H9 (cell line): Measurements from ENCODE around the gene ZSWIM4. TPM values are rescaled to one million over a fixed set of nuclear protein-coding genes. Genes with fewer than 3 reads are reported as not detected.

Experiments
- DNase-seq: peaks from one replicate; pipeline ENCODE4 v3.0.0-alpha.2; 2017
- H2AFZ ChIP-seq: one replicate; pipeline ENCODE4 v1.6.1; 2013; ENCODE audit warnings: mild to moderate bottlenecking, low read length, control low read depth, moderate library complexity
- H2AK5ac ChIP-seq: 2 replicates; pipeline ENCODE4 v1.6.1; 2013; ENCODE audit warnings: low read length, control low read depth, mixed read lengths; ENCODE audit not compliant: insufficient read length
- H2BK120ac ChIP-seq: one replicate; pipeline ENCODE4 v1.6.1; 2013; ENCODE audit warnings: low read depth, mild to moderate bottlenecking, low read length, control low read depth, inconsistent platforms; ENCODE audit not compliant: poor library complexity, severe bottlenecking
- H2BK12ac ChIP-seq: 2 replicates; pipeline ENCODE4 v1.6.1; 2013; ENCODE audit warnings: low read length, control low read depth, mixed read lengths, low read depth; ENCODE audit not compliant: insufficient read length
- H2BK15ac ChIP-seq: 2 replicates; pipeline ENCODE4 v1.6.1; 2013; ENCODE audit warnings: low read depth, low read length, control low read depth
- H2BK20ac ChIP-seq: one replicate; pipeline ENCODE4 v1.6.1; 2013; ENCODE audit warnings: low read depth, mild to moderate bottlenecking, low read length, control low read depth, inconsistent platforms; ENCODE audit not compliant: poor library complexity, severe bottlenecking
- H2BK5ac ChIP-seq: 2 replicates; pipeline ENCODE4 v1.6.1; 2013; ENCODE audit warnings: low read length, control low read depth, mixed read lengths; ENCODE audit not compliant: insufficient read length
- H3K14ac ChIP-seq: 2 replicates; pipeline ENCODE4 v1.6.1; 2013; ENCODE audit warnings: low read length, control low read depth; ENCODE audit not compliant: insufficient read depth
- H3K18ac ChIP-seq: 2 replicates; pipeline ENCODE4 v1.6.1; 2013; ENCODE audit warnings: low read depth, mild to moderate bottlenecking, mixed read lengths, low read length, control low read depth; ENCODE audit not compliant: insufficient read length
- H3K23ac ChIP-seq: 2 replicates; pipeline ENCODE4 v1.6.1; 2013; ENCODE audit warnings: low read length, control low read depth, mixed read lengths, low read depth; ENCODE audit not compliant: insufficient read length
- H3K23me2 ChIP-seq: 2 replicates; pipeline ENCODE4 v1.6.1; 2013; ENCODE audit warnings: low read depth, mild to moderate bottlenecking, mixed read lengths, low read length, control low read depth; ENCODE audit not compliant: insufficient read length, poor library complexity, severe bottlenecking
- H3K27ac ChIP-seq: 2 replicates; pipeline ENCODE4 v1.5.1; 2013; ENCODE audit warnings: low read length, control low read depth, mixed read lengths, low read depth; ENCODE audit not compliant: insufficient read length
- H3K27me3 ChIP-seq: 2 replicates; pipeline ENCODE4 v1.6.1; 2013; ENCODE audit warnings: low read length, control low read depth, inconsistent platforms; ENCODE audit not compliant: insufficient read depth
- H3K4ac ChIP-seq: 2 replicates; pipeline ENCODE4 v1.6.1; 2013; ENCODE audit warnings: low read depth, mild to moderate bottlenecking, control low read depth, inconsistent platforms, low read length, moderate library complexity
- H3K4me1 ChIP-seq: 2 replicates; pipeline ENCODE4 v1.6.1; 2013; ENCODE audit warnings: low read length, control low read depth, inconsistent platforms; ENCODE audit not compliant: insufficient read depth
- H3K4me2 ChIP-seq: 2 replicates; pipeline ENCODE4 v1.6.1; 2013; ENCODE audit warnings: low read length, control low read depth, mixed read lengths; ENCODE audit not compliant: insufficient read length, insufficient read depth
- H3K56ac ChIP-seq: 2 replicates; pipeline ENCODE4 v1.6.1; 2013; ENCODE audit warnings: low read depth, mild to moderate bottlenecking, mixed read lengths, low read length, control low read depth; ENCODE audit not compliant: insufficient read length
- H3K79me1 ChIP-seq: 2 replicates; pipeline ENCODE4 v1.6.1; 2013; ENCODE audit warnings: low read depth, mild to moderate bottlenecking, moderate library complexity, low read length, control low read depth, inconsistent platforms; ENCODE audit not compliant: insufficient read depth, poor library complexity, severe bottlenecking
- H3K79me2 ChIP-seq: 2 replicates; pipeline ENCODE4 v1.6.1; 2013; ENCODE audit warnings: low read length, control low read depth, inconsistent platforms; ENCODE audit not compliant: insufficient read depth
- H3K9ac ChIP-seq: 2 replicates; pipeline ENCODE4 v1.6.1; 2013; ENCODE audit warnings: low read length, control low read depth, mixed read lengths; ENCODE audit not compliant: insufficient read length; ENCODE audit errors: extremely low read depth
- H3K9me3 ChIP-seq: one replicate; pipeline ENCODE4 v1.6.1; 2013; ENCODE audit warnings: low read depth, low read length, inconsistent platforms; ENCODE audit not compliant: control insufficient read depth
- H3T11ph ChIP-seq: one replicate; pipeline ENCODE4 v1.6.1; 2013; ENCODE audit warnings: mild to moderate bottlenecking, low read length, control low read depth, inconsistent platforms
- H4K20me1 ChIP-seq: one replicate; pipeline ENCODE4 v1.6.1; 2013; ENCODE audit not compliant: control insufficient read depth, insufficient read length, insufficient read depth
- H4K5ac ChIP-seq: 2 replicates; pipeline ENCODE4 v1.6.1; 2013; ENCODE audit warnings: low read depth, mild to moderate bottlenecking, mixed read lengths, low read length, control low read depth; ENCODE audit not compliant: insufficient read length
- H4K8ac ChIP-seq: replicated peaks from 2 replicates; pipeline ENCODE4 v1.6.1; 2013; ENCODE audit warnings: low read length, control low read depth, mixed read lengths, low read depth; ENCODE audit not compliant: insufficient read length
- H4K91ac ChIP-seq: 2 replicates; pipeline ENCODE4 v1.6.1; 2013; ENCODE audit warnings: low read depth, mild to moderate bottlenecking, moderate library complexity, mixed read lengths, low read length, control low read depth; ENCODE audit not compliant: insufficient read length
- H3K27ac Mint-ChIP-seq, 3 experiments: 2 replicates in 2 of 3; 3 replicates in 1 of 3; pipeline ENCODE4 v1.8.0; 2020 to 2021; ENCODE audit warnings: mixed read lengths in 3 of 3, mild to moderate bottlenecking in 1 of 3, moderate library complexity in 1 of 3
- H3K27me3 Mint-ChIP-seq: 2 replicates; pipeline ENCODE4 v1.8.0; 2021; ENCODE audit warnings: low read depth, mild to moderate bottlenecking, moderate library complexity, mixed read lengths
- H3K36me3 Mint-ChIP-seq, 3 experiments: 2 replicates in 2 of 3; 3 replicates in 1 of 3; pipeline ENCODE4 v1.8.0; 2020 to 2021; ENCODE audit warnings: low read depth in 3 of 3, mixed read lengths in 3 of 3; ENCODE audit not compliant: insufficient read depth in 1 of 3
- H3K4me1 Mint-ChIP-seq, 2 experiments: 2 replicates each; pipeline ENCODE4 v1.8.0; 2020; ENCODE audit warnings: mixed read lengths in 2 of 2
- H3K4me3 Mint-ChIP-seq, 2 experiments: 2 replicates in 1 of 2; 3 replicates in 1 of 2; pipeline ENCODE4 v1.8.0; 2020 to 2021; ENCODE audit warnings: mild to moderate bottlenecking in 2 of 2, mixed read lengths in 2 of 2, moderate library complexity in 1 of 2
- H3K9me3 Mint-ChIP-seq, 2 experiments: 2 replicates in 1 of 2; 3 replicates in 1 of 2; pipeline ENCODE4 v1.8.0; 2020; ENCODE audit warnings: mild to moderate bottlenecking in 2 of 2, mixed read lengths in 2 of 2, moderate library complexity in 1 of 2
- WGBS: extraction: QIAGEN DNeasy Blood & Tissue Kit; methylation state at CpG from one replicate; pipeline ENCODE4 v1.1.7; 2013; ENCODE audit warnings: missing lambda C conversion rate, low lambda C conversion rate, mixed read lengths; ENCODE audit not compliant: insufficient read length; ENCODE audit errors: extremely low coverage; 5-methylcytosine and 5-hydroxymethylcytosine counted together
- total RNA-seq: library from RNA; stranded (reverse); gene quantifications from 2 replicates; pipeline ENCODE4 v1.2.1, GENCODE V29; 2021
- TF ChIP-seq, protein P1 (sequence below): fragments of 200-600 bp; sonication (generic); conservative IDR thresholded peaks from 3 replicates; pipeline ENCODE4 v1.8.0; 2021; ENCODE audit warnings: antibody characterized with exemption, mild to moderate bottlenecking

ZSWIM4 gene
- total RNA-seq, 1 experiment from 2014 or later = 50.7 TPM

DNA sequence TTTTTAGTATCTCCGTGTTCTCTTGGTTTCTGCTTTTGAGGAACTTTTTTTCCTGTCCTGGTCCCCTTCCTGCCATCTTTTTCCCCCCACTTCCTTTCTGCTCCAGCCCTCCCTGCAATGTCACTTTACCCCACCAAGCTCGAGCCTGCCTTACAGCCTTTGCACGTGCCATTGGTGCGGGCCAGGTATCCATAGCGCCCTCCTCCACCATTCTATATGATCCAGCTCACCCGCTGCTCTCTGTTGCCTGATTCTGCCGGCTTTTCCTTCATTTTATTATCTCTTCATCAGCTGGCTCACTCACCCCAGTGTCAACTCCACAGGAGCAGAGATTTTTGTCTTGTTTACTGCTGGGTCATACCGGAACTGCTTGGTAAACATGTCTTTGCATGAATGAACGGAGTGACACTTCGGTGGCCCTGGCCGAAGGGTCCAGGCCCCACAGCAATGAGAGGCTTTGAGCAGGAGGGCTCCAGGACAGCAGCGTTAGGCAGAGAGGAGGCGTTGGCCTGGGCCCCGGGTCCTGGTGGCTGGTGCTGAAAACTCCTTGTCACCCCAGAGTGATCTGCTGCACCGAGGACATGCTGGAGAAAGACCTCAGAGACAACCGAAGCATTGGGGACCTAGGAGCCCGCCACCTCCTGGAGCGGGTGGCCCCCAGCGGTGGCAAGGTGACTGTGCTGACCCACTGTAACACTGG lies 29.7 kb upstream of the ZSWIM4 start:
- no peak overlapping the region for H2BK15ac ChIP-seq
- Mint-ChIP-seq H3K4me1 (peaks cover 6 to 8% of the 10 kb centered on the region in 2 experiments), H3K27ac (no peak overlapping the region; a peak in 2 of 7 replicates), H3K4me3 (peak overlapping the region; percentile 69 to 84), H3K27me3 (peaks cover 1% of the 10 kb centered on the region), H3K9me3 (no peaks in the 10 kb centered on the region), H3K36me3 (peaks cover 6 to 29% (median 20%) of the 10 kb centered on the region in 3 experiments; a peak in 6 of 7 replicates)
- H3K4me2 ChIP-seq = peak overlapping the region; percentile 73
- H3T11ph ChIP-seq = no peak overlapping the region
- no peak overlapping the region; the same call in 1 of the 2 replicates for H3K14ac ChIP-seq
- H3K18ac ChIP-seq = no peak overlapping the region
- TF ChIP-seq, protein P1, sequence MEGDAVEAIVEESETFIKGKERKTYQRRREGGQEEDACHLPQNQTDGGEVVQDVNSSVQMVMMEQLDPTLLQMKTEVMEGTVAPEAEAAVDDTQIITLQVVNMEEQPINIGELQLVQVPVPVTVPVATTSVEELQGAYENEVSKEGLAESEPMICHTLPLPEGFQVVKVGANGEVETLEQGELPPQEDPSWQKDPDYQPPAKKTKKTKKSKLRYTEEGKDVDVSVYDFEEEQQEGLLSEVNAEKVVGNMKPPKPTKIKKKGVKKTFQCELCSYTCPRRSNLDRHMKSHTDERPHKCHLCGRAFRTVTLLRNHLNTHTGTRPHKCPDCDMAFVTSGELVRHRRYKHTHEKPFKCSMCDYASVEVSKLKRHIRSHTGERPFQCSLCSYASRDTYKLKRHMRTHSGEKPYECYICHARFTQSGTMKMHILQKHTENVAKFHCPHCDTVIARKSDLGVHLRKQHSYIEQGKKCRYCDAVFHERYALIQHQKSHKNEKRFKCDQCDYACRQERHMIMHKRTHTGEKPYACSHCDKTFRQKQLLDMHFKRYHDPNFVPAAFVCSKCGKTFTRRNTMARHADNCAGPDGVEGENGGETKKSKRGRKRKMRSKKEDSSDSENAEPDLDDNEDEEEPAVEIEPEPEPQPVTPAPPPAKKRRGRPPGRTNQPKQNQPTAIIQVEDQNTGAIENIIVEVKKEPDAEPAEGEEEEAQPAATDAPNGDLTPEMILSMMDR = no peak
- no peak overlapping the region for H4K8ac ChIP-seq
- H4K5ac ChIP-seq = no peak overlapping the region
- WGBS = no CpG with 5 or more reads among the region's 19 CpGs
- H2AK5ac ChIP-seq = no peak overlapping the region
- no peaks in the 10 kb centered on the region for H3K27me3 ChIP-seq
- no peaks in the 10 kb centered on the region; the same call in 1 of the 2 replicates for H3K4me1 ChIP-seq
- peaks cover 4% of the 10 kb centered on the region for H3K23me2 ChIP-seq
- H3K9ac ChIP-seq = no peak overlapping the region
- DNase-seq = peak; percentile 34
- H3K9me3 ChIP-seq = no peaks in the 10 kb centered on the region
- no peaks in the 10 kb centered on the region for H3K79me1 ChIP-seq
- no peaks in the 10 kb centered on the region for H3K79me2 ChIP-seq
- H2BK120ac ChIP-seq = no peak overlapping the region
- H3K23ac ChIP-seq = no peak overlapping the region
- H3K27ac ChIP-seq = no peak overlapping the region
- no peak overlapping the region for H3K4ac ChIP-seq
- H2BK20ac ChIP-seq = no peak overlapping the region
- no peak overlapping the region for H4K91ac ChIP-seq
- H3K56ac ChIP-seq = no peak overlapping the region
- H4K20me1 ChIP-seq = no peaks in the 10 kb centered on the region
- H2BK5ac ChIP-seq = no peak overlapping the region
- H2AFZ ChIP-seq = no peak overlapping the region
- H2BK12ac ChIP-seq = no peak overlapping the region
